Measurements from ENCODE around the gene NFYB.

GRCh38 chr12:104122298-104122697 lies 15.7 kb downstream of the NFYB start:
- TF ChIP-seq EZH2phosphoT487 (IDR thresholded peaks at IDR 0.05; ENCODE audit: borderline replicate concordance, low read depth) (no peak), FOXJ3 (CRISPR knock-in tag; IDR thresholded peaks at IDR 0.05) (no peak), SMC3 (IDR thresholded peaks at IDR 0.05; ENCODE audit: low read depth, low read length) (no peak), CTCF (IDR thresholded peaks at IDR 0.05) (no peak)

Measured in SK-N-SH (cell line).